ENCODE data around the gene CGREF1.

CGREF1 gene

DNA sequence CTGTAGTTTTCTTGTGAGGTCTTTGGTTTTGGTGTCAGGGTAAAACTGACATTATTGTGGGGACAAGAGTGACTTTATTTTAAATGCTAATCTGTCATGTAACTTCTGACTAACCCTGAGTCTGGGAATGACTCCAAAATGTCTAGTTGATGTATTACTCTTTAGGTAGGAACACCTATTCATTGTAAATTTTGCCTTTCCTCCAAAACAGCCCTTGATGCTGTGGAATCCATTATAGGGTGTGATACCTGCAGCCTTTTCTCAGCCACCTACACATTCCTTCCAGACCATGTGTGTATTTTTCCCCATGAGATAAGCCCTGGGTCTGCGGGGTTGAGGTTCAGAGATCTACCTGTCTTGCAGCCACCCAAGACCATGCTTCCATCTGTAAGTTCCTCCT, 24.4 kb upstream of the CGREF1 start:
- Histone ChIP-seq H3K4me3 (ENCODE audit: low read depth in 1 of 2, low read length in 1 of 2) (no peak overlapping the region), H3K9me3 (no peaks in the 10 kb centered on the region), H3K27ac (no peak overlapping the region), H3K36me3 (no peaks in the 10 kb centered on the region), H3K27me3 (peaks cover 23% of the 10 kb centered on the region), H3K4me1 (ENCODE audit: control insufficient read depth in 1 of 2, insufficient read depth in 1 of 2, low read depth in 1 of 2, low read length in 1 of 2) (no peaks in the 10 kb centered on the region)
- TF ChIP-seq, protein P1, sequence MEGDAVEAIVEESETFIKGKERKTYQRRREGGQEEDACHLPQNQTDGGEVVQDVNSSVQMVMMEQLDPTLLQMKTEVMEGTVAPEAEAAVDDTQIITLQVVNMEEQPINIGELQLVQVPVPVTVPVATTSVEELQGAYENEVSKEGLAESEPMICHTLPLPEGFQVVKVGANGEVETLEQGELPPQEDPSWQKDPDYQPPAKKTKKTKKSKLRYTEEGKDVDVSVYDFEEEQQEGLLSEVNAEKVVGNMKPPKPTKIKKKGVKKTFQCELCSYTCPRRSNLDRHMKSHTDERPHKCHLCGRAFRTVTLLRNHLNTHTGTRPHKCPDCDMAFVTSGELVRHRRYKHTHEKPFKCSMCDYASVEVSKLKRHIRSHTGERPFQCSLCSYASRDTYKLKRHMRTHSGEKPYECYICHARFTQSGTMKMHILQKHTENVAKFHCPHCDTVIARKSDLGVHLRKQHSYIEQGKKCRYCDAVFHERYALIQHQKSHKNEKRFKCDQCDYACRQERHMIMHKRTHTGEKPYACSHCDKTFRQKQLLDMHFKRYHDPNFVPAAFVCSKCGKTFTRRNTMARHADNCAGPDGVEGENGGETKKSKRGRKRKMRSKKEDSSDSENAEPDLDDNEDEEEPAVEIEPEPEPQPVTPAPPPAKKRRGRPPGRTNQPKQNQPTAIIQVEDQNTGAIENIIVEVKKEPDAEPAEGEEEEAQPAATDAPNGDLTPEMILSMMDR (IDR thresholded peaks at IDR 0.05), result no peak

GRCh38 chr2:27139310-27139709, 20.4 kb upstream of the CGREF1 start, which contains the start of gene PRR30:
Gene PRR30, minus strand, starts transcription at chr2:27139410. Its CDS starts 1,081 bp downstream, at chr2:27138329.
- no peaks in the 10 kb centered on the region for H3K9me3 ChIP-seq
- no peaks in the 10 kb centered on the region for H3K36me3 ChIP-seq
- H3K4me1 ChIP-seq (ENCODE audit: control insufficient read depth in 1 of 2, insufficient read depth in 1 of 2, low read depth in 1 of 2, low read length in 1 of 2), result peaks cover 4 to 5% of the 10 kb centered on the region in 2 experiments
- TF ChIP-seq, protein P1 (IDR thresholded peaks at IDR 0.05), result no peak
- H3K4me3 ChIP-seq (ENCODE audit: low read depth in 1 of 2, low read length in 1 of 2), result no peak within 1 kb of the TSS
- H3K27me3 ChIP-seq, result peaks cover 18% of the 10 kb centered on the region
- H3K27ac ChIP-seq, result no peak within 1 kb of the TSS

GRCh38 chr2:27138111-27138510, 19.2 kb upstream of the CGREF1 start:
- Histone ChIP-seq H3K27me3 (peaks cover 11% of the 10 kb centered on the region), H3K4me3 (ENCODE audit: low read depth in 1 of 2, low read length in 1 of 2) (no peak overlapping the region), H3K9me3 (no peaks in the 10 kb centered on the region), H3K4me1 (ENCODE audit: control insufficient read depth in 1 of 2, insufficient read depth in 1 of 2, low read depth in 1 of 2, low read length in 1 of 2) (peaks cover 15% of the 10 kb centered on the region in 2 experiments), H3K36me3 (peaks cover 4% of the 10 kb centered on the region), H3K27ac (no peak overlapping the region)
- TF ChIP-seq, protein P1 (IDR thresholded peaks at IDR 0.05), result no peak

DNA sequence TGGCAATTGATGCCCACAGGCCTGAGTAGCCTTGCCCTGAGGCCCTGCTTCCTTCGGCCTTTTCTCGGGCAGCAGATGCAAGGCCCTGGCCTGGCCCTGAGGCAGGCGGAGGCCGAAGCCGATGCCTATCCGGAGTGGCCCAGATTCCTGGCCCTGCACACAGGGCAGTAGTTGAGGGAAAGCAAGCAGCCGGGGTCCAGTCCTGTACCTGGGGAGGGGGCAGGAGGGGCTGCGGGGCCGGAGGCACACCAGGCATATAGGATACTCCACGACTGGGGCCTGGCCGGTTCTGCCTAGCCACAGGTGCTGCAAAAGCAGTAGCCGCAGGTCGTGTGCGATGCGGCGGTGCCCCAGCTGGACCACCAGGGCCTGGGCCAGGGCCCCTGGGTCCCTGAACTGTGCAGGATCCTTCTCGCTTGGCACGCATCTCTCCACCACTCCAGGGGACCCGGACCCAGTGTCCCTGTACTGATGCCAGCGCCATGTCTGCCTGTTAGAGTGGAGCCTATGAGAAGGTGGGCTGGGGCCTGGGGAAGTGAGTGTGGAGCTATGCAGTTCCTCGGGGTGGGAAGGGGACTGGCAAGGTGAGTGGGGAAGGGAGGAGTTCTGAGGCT, 18.5 kb upstream of the CGREF1 start:
- Histone ChIP-seq H3K36me3 (peaks cover 10% of the 10 kb centered on the region), H3K4me1 (ENCODE audit: control insufficient read depth in 1 of 2, insufficient read depth in 1 of 2, low read depth in 1 of 2, low read length in 1 of 2) (peaks cover 15 to 17% of the 10 kb centered on the region in 2 experiments), H3K27ac (no peak overlapping the region), H3K27me3 (peaks cover 6% of the 10 kb centered on the region), H3K9me3 (no peaks in the 10 kb centered on the region), H3K4me3 (ENCODE audit: low read depth in 1 of 2, low read length in 1 of 2) (no peak overlapping the region)
- TF ChIP-seq, protein P1 (IDR thresholded peaks at IDR 0.05), result no peak

- H3K4me1 ChIP-seq (ENCODE audit: control insufficient read depth in 1 of 2, insufficient read depth in 1 of 2, low read depth in 1 of 2, low read length in 1 of 2), result peaks cover 15 to 17% of the 10 kb centered on the region in 2 experiments
- TF ChIP-seq, protein P1 (IDR thresholded peaks at IDR 0.05), result no peak
- H3K9me3 ChIP-seq, result no peaks in the 10 kb centered on the region
- H3K36me3 ChIP-seq, result peaks cover 17% of the 10 kb centered on the region
- no peak overlapping the region for H3K27ac ChIP-seq
- no peaks in the 10 kb centered on the region for H3K27me3 ChIP-seq
- H3K4me3 ChIP-seq (ENCODE audit: low read depth in 1 of 2, low read length in 1 of 2), result no peak overlapping the region
Observed at GRCh38 chr2:27136751-27137150, 17.8 kb upstream of the CGREF1 start.

Data from neutrophil (primary cell).